GM08714 (cell line): ENCODE measurements around the gene ZC3H12D.
"Not testable (repeated sequence)": the region's sequence is repeated elsewhere in the genome, so short reads cannot be mapped to it uniquely, and the experiment has no call there.

ENCODE experiments used
- H3K4me3 ChIP-seq: fragments of 200-500 bp; sonication (Bioruptor generic); 2 replicates; pipeline ENCODE4 v1.5.1; 2014; ENCODE audit warnings: mild to moderate bottlenecking, low read length, inconsistent platforms
- ZNF274 ChIP-seq: IDR thresholded peaks from 2 replicates; pipeline ENCODE4 v1.6.1; 2012; ENCODE audit warnings: mild to moderate bottlenecking, low read depth, low read length

Gene ZC3H12D

DNA sequence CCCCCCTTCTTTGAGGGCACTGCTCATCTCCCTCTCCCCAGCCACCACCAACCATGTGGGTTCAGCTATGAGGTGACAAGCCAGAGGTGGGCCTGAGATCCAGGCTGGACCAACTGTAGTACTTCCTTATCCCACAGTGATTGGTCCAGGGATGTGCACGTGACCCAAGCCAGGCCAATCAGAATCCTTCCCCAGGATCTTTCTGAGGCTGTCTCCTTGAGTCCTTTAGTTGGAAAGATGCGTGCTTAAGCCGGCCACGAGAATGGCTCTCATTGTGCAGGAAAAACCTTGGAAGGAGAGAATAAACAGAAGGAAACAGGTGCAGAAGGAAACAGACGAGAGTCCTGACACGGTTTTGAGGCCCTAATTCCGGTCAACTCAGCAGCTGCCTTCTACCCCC is 39.2 kb downstream of the ZC3H12D start:
- no peak for TF ChIP-seq ZNF274
- H3K4me3 ChIP-seq, result no peak overlapping the region

DNA sequence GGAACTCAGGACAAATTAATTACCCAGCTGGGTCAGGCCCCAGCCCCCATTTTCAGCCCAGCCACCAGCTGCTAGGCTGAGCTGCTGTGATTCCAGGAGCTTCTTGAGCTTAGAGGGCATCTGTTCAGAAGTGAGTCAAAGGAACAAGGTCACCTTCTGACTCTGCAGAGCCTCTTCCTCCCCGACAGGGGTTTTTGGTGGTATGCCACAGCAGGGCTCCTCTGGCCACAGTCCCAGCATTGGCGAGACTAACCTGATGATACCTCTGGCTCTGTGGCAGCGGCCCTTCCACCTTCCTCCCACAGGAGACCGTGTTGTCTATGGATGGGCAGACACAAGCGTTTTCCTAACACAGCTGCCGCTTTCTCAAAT is 39.7 kb downstream of the ZC3H12D start:
- TF ChIP-seq ZNF274, result no peak
- no peak overlapping the region for H3K4me3 ChIP-seq

DNA sequence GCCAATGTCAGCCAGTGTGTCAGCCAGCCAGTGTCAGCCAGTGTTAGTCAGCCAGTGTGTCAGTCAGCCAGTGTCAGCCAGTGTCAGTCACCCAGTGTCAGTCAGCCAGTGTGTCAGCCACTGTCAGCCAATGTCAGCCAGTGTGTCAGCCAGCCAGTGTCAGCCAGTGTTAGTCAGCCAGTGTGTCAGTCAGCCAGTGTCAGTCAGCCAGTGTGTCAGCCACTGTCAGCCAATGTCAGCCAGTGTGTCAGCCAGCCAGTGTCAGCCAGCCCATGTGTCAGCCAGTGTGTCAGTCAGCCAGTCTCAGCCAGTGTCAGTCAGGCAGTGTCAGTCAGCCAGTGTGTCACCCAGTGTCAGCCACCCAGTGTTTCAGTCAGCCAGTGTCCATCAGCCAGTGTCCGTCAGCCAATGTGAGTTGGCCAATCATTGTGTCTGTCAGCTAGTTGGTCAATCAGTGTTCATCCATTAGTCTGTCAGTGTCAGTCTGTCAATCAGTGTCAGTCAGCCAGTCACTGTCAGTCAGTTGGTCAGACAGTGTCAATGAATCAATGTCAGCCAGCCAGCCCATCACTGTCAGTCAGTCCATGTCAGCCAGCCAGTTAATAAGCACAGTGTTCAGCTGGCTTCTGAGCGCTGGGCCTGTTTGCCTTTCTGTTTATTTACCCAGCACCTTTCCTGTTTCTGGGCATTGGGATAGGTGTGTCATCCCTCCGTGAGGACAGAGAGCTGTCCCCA is 40.3 kb downstream of the ZC3H12D start:
- H3K4me3 ChIP-seq, result not testable (repeated sequence)

DNA sequence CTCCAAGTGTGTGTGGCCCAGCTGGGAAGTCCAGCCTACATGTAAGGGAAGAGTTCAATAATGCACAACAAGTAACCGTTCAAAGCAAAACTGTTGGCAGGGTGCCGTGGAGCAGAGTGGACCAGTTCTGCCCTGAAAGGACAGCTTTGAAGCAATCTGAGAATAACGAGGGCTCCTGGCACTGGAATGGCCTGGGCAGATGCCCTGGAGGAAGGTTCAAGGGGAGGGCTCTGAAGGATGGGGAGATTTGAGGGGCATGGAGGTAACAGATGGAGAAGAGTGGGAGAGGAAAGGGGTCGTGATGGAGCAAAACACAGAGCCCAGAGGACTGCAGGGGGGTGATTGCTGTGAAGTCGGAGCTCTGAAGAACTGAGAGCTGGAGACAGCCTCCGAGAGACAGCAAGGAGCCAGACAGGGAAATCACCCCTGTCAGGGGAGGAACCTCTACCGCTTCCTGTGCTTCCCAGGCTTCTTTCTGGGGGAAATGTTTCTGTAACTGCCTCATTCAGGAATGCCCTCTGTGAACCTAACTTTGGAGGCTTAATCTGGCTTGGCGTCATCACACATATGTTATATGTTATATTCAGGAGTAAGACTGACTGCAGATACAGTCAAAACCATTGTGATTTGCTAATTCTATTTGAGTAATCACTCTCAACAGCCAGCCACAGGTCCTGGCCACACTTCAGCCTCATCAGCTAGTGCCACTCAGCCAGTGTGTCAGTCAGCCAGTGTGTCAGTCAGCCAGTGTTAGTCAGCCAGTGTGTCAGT is 41.2 kb downstream of the ZC3H12D start:
- H3K4me3 ChIP-seq, result no peak overlapping the region
- TF ChIP-seq ZNF274, result no peak

DNA sequence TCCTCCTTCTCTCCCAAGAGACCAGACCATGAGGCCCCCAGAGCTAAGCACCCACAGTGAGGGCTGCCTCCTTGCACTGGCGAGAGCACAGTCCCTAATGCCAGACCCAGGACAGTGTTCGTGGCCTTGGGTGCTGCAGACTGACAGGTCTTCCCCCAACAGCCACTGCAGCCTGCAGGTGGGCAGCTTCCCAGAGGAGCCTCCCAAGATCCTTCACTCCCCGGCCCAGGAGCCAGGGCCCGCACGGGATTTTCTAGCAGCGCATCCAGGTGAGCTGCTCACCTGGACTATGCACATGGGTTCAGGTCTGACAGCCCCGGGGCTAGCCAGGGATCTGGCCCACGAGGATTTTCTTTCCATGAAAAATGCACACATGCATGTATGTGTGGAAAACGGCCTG is 43.1 kb downstream of the ZC3H12D start:
- H3K4me3 ChIP-seq, result no peak overlapping the region
- no peak for TF ChIP-seq ZNF274

DNA sequence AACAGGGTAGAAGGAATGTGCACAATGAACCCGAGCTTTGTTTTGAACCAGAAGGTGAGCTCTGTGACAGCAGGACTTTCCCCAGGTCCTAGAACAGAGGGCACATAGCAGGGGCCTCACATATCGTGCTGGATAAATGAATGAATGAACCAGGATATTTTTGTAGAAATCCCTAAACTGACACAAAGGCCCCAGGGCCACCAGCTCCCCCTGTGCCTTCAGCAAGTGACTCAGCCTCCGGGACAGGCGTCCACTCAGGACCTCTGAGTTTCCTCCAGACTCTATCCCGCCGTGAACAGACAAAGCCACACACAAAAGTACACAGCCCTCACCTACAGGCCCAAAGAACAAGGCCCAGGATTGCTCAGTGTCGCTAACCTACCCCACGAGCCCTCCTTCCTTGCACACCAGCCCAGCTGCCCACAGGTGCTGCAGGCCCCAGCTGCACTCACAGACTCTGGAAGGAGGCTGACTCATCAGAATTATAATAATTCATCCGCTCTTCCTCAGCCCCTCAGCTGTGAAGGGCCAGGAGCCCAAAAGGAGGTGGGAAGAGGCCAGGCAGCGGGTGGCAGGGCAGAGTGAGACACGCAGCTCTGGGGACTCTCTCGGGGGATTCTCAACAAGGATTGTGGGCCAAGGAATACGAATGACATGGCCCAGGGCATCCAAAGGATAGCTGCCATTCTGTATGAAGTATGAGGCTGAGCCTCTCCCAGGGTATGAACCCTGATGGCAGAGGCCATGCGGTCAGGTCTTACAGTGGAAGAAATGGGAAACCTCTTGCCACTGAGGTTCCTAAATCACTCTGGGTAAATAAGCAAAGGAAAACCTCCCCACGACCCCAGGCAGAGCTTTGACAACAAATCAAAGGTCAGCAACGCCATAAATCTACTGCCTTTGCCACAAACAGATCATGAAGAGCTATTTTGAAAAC is 43.8 kb downstream of the ZC3H12D start:
- no peak for TF ChIP-seq ZNF274
- no peak overlapping the region for H3K4me3 ChIP-seq

DNA sequence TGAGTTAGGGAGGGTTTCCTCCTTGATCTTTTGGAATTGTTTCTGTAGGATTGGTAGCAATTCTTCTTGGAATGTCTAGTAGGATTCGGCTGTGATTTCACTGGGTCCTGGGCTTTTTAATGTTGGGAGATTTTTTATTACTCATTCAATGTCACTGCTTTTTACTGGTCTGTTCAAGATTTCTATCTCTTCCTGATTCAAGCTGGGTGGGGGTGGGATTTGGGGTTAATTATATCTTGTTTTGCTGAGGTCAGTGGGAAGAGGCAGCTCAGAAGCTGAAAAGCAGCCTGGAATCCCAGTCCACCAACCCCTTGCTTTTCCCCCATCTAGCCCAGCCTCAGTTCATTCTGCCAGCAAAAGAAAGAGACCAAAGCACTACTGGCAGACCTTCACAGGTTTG is 45.2 kb downstream of the ZC3H12D start:
- H3K4me3 ChIP-seq, result no peak overlapping the region
- TF ChIP-seq ZNF274, result no peak

DNA sequence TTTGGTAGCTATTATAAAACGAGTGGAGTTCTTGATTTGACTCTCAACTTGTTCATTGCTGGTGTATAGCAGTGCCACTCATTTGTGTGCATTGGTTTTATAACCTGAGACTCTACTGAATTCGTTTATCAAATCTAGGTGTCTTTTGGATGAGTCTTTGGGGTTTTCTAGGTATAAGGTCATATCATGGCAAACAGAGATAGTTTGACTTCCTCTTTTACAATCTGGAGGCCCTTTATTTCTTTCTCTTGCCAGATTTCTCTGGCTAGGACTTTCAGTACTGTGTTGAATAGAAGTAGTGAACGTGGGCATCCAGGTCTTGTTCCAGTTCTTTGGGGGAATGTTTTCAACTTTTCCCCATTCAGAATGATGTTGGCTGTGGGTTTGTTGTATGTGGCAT is 46.0 kb downstream of the ZC3H12D start:
- TF ChIP-seq ZNF274, result no peak
- H3K4me3 ChIP-seq, result no peak overlapping the region

DNA sequence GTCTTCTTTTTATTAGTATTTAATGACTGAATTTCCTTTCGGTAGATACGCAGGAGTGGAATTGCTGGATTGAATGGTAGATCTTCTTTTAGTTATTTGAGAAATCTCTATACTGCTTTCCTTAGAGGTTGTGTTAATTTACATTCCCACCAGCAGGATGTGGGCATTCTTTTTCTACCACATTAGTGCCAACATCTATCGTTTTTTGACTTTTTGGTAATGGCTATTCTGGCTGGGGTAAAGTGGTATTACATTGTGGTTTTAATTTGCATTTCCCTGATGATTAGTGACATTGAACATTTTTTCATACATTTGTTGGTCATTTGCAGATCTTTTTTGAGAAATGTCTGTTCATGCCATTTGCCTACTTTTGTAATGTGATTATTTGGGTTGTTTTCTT is 47.6 kb downstream of the ZC3H12D start:
- no peak for TF ChIP-seq ZNF274
- H3K4me3 ChIP-seq, result no peak overlapping the region

DNA sequence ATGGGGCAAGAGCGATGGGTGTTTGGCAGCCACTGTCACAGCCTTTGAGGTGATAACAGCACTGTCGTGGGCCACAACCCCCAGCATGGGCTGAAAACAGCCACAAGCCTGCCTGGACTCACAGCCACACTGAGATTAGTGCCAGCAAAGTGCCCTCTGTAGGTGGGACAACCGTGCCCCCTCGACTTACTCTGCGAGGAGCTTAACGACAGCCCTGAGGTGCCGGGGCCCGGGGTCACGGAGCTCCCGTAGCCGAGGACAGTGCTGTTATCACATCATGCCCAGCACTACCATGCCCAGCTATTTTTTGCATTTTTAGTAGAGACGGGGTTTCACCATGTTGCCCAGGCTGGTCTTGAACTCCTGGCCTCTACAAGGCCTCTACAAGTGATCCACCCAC is 48.2 kb downstream of the ZC3H12D start:
- no peak overlapping the region for H3K4me3 ChIP-seq

DNA sequence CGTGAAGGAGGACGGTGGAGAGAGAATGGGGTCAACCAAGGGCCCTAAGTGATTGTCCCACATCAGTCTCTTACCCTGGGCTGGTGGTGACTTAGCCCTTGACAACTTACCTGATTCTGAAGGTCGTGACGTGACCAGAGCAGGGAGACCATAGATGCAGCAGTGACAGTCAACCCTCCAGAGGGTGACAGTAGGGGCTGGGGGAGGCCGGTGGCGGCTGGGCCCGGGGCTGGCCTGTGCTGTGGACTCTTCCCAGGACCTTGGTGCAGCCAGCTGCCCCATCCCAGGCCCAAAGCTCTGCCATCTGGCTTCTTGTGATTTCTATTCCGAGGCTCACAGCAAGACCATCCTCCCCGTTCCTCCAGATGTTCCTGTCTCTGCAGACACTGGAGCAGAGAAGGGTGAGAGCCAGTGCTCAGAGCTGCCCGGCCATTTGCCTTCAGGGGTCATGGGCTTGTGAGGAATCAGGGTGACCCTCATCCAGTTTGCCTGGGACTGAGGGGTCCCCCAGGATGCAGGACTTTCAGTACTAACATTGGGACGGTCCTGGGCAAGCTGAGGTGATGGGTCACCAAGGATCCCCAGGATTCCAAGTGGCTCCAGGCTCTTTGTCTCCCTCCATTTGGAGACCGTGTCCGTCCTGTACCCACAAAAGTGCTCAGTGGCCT is 48.8 kb downstream of the ZC3H12D start:
- H3K4me3 ChIP-seq, result no peak overlapping the region
- TF ChIP-seq ZNF274, result no peak

More for the DNA sequence above, 48.2 kb downstream of the ZC3H12D start:
- TF ChIP-seq ZNF274, result no peak

DNA sequence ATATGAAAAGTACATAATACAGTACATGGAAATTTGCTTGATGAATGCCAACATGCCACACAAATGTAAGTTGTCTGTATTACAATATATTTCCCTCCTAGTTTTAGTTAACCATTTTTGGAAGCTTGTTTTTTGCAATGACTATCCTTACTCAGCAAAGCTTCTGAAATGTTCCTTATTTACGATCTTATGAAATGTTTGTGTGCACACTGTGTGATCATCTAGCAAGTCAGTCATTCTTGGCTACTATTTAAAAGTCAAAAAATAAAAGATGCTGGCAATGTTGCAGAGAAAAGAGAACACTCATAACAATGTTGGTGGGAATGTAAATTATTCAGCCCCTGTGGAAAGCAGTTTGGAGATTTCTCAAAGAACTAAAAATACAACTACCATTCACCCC is 50.9 kb downstream of the ZC3H12D start:
- H3K4me3 ChIP-seq, result no peak overlapping the region
- no peak for TF ChIP-seq ZNF274

DNA sequence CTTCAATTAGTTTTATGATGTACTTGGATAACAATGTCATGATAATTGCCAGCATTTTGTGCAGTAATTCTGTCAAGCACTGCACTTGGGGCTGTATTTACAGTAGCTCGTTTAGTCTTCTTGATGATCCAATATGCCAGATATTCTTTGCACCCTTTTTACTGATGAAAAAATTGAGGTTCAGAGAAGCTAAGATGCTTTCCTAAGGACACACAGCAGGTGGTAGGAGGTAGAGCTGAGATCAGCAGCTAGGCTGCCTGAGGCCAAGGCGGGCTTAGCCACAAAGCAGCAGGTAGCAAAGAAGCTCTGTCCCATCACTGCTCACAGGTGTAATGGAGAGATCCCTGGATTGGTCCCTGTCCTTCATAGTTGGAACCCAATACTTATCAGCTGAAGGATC is 51.4 kb downstream of the ZC3H12D start:
- no peak for TF ChIP-seq ZNF274
- H3K4me3 ChIP-seq, result no peak overlapping the region
